ENCODE results near the gene PTPRN2.

The PTPRN2 gene

DNA sequence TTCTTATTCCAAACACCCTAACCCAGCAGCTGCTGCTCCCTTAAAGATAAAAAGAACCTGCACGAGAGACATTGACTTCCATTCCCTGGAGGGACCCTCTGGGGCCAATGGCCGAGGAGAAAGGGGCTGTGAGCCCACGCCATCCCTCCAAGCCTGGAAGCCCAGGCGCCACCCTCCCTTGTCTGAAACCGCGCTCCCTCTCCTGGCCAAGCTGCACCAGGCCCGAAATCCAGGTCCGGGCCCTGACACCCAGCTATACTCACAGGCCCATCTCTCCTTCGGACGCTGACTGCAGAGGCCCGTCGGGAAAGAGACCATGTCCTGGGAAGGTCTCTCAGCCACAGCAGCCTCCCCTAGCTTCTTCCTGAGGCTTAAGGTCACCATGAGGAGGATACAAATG is 196.5 kb downstream of the PTPRN2 start:
- H3K27ac ChIP-seq = no peak overlapping the region
- TF ChIP-seq ZFX (IDR thresholded peaks at IDR 0.05; ENCODE audit: borderline replicate concordance) = no peak
- TF ChIP-seq, protein P1, sequence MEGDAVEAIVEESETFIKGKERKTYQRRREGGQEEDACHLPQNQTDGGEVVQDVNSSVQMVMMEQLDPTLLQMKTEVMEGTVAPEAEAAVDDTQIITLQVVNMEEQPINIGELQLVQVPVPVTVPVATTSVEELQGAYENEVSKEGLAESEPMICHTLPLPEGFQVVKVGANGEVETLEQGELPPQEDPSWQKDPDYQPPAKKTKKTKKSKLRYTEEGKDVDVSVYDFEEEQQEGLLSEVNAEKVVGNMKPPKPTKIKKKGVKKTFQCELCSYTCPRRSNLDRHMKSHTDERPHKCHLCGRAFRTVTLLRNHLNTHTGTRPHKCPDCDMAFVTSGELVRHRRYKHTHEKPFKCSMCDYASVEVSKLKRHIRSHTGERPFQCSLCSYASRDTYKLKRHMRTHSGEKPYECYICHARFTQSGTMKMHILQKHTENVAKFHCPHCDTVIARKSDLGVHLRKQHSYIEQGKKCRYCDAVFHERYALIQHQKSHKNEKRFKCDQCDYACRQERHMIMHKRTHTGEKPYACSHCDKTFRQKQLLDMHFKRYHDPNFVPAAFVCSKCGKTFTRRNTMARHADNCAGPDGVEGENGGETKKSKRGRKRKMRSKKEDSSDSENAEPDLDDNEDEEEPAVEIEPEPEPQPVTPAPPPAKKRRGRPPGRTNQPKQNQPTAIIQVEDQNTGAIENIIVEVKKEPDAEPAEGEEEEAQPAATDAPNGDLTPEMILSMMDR (IDR thresholded peaks at IDR 0.05) = no peak

DNA sequence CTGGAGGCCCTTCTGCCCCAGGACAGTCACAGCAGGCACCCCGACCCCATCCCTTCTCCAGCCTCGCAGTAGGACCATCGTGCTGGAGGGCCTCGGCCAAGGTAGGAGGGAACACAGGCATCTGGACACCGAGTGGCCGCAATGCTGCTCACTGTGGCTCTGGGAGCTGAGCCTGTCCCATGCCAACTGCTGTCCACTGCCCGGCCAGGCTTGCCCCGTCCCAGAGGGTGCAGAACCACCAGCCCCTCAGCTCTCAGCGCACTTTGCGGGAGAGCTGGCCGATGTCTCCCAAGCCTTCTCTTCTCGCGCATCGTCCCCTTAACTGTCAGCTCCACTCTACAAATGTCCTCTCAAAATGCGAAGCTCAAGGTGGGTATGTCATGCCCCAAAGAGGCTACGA is 197.2 kb downstream of the PTPRN2 start:
- H3K27ac ChIP-seq = no peak overlapping the region
- TF ChIP-seq, protein P1 (IDR thresholded peaks at IDR 0.05) = no peak
- TF ChIP-seq ZFX (IDR thresholded peaks at IDR 0.05; ENCODE audit: borderline replicate concordance) = no peak

DNA sequence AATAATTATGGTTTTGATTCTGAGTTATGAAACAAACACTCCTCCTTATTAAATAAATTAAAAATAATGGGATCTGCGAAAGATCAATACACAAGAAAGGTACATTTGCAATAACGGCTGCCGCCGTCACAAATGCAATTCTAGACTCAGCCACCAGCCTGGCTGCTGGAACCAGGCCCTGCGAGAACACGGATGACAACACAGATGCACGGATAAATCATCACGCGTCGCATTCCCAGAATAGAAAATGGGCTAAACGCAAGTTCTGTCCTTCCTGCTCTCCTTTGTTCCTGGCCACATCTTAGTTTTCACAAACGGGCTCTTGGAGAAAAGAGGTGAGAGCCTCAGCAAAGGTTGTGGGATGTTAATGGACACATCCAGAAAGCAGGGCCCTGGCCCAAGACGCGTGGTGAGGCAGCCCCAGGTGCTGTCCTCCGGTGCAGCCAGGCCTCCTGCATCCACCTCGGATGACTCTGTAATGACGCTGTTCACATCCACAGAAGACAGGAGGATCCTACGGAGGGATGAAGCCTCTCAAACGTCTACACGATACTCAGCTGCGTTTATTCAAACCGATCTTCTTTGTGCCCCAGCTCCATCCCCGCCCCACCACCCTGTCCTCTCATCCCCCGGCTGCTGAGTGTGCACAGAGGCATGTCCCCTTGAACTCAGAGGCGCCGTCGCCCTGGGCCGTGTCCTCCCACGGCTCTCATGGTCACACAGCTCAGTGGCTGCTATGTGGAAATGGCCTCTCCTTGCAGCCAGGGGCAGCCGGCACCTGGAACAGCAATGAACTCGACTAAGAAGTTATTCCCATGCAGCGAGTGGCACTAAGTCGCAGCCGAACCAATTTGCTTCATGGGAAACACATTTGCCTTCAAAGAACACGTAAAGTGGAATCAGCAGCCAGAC is 197.9 kb downstream of the PTPRN2 start:
- TF ChIP-seq ZFX (IDR thresholded peaks at IDR 0.05; ENCODE audit: borderline replicate concordance) = no peak
- TF ChIP-seq, protein P1 (IDR thresholded peaks at IDR 0.05) = no peak
- H3K27ac ChIP-seq = no peak overlapping the region

DNA sequence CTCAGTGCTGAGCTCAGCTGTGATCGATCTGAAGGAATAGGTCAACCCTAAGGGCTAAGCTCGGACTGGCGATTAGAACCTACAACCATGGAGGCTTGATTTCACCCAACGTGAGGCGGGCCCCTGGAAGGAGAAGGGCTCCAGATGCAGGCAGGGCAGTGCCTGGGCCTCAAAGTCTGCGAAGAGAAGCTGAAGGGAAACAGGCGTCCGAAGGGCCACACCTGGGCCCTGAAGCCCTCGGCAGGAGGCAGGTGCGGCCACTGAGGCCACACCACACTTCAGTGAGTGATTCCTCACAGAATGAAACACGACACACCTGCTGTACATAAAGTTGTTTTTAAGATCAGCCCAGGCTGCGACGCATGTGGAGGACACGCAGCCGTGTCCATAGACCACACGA is 198.7 kb downstream of the PTPRN2 start:
- H3K27ac ChIP-seq = no peak overlapping the region
- no peak for TF ChIP-seq ZFX (IDR thresholded peaks at IDR 0.05; ENCODE audit: borderline replicate concordance)
- TF ChIP-seq, protein P1 (IDR thresholded peaks at IDR 0.05) = no peak

DNA sequence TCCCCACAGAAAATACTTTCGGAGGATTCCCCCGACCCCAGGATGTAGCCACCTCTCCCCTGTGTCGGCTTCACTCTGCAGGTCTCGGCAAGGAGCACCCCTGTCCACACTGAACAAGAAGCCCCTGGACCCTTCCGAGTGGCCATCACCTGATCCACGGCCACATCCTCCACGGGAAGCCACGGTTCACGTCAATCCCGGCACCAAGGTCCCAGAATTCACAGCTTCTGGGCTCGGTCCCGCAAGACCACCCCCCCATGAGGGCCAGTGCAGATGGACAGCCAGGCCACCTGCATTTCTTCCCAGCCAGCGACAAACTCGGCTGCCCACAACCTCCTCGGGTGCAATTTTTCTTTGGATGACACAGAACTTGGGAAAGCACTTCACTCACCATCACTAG is 199.6 kb downstream of the PTPRN2 start:
- H3K27ac ChIP-seq = no peak overlapping the region
- TF ChIP-seq, protein P1 (IDR thresholded peaks at IDR 0.05) = no peak
- no peak for TF ChIP-seq ZFX (IDR thresholded peaks at IDR 0.05; ENCODE audit: borderline replicate concordance)

DNA sequence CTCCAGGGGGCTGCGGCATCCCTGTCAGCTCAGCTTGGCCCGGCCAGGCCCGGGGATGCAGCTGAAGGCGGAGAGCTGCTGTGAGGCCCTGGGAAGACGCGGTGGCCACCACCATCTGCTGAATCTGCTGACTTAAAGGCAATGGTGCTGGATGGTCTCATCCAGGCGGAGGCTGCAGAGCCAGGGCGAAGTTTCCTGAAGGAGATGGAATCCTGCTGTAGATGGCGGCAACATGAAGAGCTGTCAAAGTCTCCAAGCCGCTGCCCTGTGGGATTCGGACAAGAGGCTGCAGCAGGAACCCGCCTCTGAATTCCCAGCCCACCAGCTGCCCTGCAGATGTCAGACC is 200.1 kb downstream of the PTPRN2 start:
- H3K27ac ChIP-seq = no peak overlapping the region
- TF ChIP-seq, protein P1 (IDR thresholded peaks at IDR 0.05) = no peak
- no peak for TF ChIP-seq ZFX (IDR thresholded peaks at IDR 0.05; ENCODE audit: borderline replicate concordance)

DNA sequence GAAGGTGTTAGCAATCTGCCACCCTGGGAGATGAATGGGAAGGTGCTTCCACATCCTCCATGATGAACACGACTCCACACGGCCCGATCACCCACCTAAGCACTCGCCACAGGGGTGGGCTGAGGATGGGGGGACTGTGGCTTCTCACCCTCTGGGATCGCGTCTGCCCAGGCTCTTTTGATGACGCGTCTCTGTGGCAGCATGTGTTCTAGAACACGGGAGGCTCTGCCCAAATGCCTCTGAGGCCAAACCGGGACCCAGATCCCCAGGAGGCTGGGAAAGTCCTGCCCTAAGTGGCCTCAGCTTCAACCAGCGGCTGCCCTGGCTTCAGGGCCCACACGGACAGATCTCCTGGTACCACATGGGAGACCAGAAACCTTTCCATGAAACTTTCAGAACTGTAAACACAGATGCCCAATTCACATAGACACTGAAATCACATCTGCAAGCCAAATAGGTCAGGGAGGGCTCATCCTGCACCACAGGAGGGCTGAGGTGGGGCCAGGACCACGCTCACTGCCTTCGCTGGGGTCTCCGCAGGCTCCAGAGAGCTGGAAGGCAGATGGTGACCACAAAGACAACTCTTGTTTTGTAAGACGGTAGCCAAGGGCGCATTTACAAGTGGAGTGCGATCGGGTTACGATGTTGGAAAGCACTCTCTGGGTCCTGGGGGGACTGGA is 200.6 kb downstream of the PTPRN2 start:
- TF ChIP-seq, protein P1 (IDR thresholded peaks at IDR 0.05) = no peak
- TF ChIP-seq ZFX (IDR thresholded peaks at IDR 0.05; ENCODE audit: borderline replicate concordance) = no peak
- no peak overlapping the region for H3K27ac ChIP-seq
